GM19023 (cell line): Measurements from ENCODE around the gene C9orf85.

ENCODE experiments used
- ATAC-seq: cut with Tn5 transposase; IDR thresholded peaks from one replicate; pipeline ENCODE4 v1.9.1; 2021; ENCODE audit warnings: mild to moderate bottlenecking, moderate library complexity; ENCODE audit not compliant: unreplicated experiment

Gene C9orf85

DNA sequence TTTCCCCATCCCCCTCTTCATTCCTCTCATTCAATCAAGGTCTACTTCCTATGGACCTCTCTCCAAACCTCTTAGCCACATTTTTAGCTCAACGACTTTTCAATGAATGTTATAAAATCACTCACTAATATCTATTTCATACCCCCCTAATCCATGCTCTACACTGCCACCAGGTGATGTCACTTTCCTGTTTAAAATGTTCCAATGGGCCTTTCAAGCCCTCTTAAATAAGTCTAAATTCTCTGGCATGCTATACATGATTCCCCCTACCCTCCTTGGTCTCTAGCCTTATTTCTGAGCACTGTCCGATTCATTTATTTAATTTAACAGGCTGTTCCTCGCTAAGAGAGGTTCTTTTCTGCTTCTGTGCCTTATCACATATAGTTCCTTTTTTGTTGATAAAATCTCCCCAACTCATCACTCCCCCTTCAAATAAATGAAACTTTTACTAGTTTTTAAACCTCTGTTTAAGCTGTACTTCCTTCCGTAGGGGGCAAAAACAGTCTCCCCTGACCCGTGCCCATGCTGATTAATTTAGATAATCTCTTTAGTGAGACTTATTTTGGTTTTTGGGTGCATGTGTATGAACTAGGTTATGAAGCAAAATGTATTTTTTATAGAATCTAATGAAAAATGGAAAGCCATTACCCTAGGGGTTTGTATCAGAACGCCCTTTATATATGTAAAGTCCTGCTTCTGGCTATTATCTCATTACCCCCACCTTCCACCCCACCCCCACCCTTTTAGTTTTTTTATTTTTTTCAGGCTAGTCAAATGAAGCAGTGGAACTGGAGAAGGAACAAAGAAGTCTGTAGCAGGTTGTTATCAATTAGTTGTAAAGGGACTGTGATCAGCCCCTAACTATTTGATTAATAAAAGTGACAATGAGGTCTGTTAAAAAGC, 9.5 kb upstream of the C9orf85 start:
- no peak for ATAC-seq

DNA sequence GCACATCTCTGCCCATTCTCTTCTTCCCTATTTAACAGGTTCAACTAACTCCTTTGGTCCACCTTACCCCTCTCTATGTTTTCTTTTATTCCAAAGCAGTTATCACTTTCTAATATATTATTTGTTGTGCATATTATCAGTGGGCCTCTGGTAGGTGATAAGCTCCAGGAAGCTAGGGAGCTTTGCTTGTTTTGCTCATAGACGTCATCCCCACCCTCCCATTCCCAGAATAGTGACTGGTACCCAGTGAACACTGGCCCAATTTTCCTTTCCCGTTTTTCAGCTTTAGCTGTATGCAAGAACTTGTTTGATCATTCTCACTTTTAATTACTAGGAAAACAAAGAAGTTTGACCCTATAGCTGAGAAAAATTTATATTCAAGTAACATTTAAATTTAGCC, 7.4 kb upstream of the C9orf85 start:
- ATAC-seq: no peak

DNA sequence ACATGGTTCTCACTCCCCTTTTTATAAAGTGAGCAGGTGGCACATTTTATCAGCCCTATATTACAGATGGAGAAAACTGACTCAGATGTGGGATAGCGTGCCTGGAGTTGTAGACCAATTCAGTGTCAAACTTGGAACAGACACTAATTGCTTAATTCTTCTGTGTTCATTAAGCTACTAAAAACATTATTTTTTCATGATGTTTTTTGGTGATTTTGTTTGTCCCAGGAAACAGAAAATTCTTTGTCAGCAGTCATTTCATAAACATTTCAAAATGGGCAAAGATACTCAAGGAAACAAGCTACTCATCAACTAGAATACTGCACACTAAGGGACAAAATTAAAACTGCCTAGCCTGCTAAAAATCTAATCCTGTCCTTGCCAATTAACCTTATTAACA, 2.6 kb upstream of the C9orf85 start:
- no peak for ATAC-seq

DNA sequence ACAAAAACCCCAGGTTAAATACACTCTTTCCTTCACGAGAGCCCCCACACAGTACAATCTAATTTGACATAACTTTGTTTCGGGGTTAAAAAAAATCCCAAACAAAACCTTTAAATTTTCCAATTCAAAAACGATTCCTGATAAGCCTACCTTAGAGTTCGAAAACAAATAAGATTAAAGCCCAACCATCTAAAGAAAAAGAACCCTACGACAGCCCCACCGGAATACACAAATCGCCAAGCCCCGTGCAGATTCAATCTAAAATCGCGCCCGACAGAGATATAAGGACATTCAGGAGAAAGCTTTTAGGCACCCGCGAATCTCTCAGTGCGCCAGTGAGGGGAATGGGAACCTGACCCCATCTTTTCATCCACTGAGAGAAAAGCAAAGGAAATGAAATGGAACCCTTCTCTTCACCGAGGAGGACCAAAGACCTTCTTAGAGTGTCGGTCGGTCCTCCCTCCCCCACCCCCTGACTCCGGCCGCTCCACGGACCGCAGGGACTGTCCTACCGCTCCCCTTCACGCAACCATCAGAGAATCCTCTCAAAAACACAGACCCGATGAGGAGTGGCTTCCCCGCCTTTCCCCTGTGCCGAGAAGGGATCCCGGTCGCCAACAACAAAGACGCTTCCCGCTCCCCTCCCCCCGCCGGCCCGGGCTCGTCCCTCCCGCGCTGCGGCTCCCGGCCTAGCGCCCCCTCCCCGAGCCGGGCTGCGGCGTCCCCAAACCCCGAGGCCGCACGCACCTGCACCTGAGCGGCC, 1.4 kb upstream of the C9orf85 start:
- ATAC-seq: peak; percentile 12

DNA sequence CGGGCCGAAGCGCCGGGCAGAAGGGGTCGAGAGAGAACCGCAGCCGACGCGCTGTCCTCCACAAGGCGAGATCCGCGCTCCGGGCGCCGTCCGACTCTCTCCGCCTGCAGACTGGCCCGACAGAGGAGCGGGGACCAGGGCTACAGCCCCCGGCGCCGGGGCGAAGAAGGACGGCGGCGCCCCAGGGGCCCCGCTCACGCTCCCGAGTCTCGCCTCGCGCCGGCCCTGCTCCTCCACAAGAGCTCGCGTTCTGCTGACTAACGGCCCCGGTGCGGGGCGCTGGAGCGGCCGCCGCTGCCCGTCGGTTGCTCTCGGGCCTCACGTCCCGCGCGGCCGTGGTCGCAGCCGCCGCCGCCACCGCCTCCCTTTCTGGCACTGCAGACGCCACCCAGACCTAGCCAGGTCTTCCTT, 784 bp upstream of the C9orf85 start:
- ATAC-seq: peak; percentile 22

DNA sequence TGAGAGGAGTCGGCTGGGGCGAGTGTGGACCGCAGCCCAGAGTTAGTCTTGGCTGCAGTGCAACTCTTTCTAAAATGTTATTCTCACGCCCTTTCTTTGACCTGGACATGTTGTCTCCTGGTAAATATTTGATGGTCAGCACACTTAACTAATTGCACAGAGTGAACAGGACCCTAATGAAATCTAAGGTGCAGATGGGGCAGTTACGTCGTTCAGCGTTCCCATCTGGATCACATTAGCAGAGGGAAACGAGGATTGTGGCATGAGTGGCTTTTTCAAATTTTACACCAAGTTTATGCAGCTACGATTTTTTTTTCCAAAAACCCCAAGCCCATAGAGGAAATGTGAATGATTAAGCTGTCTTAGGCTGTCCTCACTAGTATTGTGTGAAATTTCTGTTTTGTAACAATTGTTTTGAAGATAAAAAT, 483 bp downstream of the C9orf85 start:
- no peak for ATAC-seq

DNA sequence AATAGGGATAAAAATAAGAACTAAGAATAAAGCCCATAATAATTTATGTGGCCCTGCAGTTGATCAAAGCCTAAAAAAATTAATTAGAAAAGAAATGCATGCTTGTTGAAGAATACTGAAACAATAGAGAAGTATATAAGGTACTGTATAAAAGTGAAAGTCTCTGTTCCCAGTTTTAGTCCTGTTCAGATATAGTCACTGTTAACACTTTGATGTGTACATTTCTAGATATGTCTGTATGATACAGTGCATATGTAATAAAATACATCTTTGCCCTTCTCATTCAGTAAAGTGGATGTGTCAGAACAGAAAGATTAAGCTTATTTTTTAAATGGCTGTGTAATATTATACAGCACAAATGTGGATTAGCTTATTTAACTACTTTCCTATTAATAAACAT, 4.1 kb downstream of the C9orf85 start:
- no peak for ATAC-seq

DNA sequence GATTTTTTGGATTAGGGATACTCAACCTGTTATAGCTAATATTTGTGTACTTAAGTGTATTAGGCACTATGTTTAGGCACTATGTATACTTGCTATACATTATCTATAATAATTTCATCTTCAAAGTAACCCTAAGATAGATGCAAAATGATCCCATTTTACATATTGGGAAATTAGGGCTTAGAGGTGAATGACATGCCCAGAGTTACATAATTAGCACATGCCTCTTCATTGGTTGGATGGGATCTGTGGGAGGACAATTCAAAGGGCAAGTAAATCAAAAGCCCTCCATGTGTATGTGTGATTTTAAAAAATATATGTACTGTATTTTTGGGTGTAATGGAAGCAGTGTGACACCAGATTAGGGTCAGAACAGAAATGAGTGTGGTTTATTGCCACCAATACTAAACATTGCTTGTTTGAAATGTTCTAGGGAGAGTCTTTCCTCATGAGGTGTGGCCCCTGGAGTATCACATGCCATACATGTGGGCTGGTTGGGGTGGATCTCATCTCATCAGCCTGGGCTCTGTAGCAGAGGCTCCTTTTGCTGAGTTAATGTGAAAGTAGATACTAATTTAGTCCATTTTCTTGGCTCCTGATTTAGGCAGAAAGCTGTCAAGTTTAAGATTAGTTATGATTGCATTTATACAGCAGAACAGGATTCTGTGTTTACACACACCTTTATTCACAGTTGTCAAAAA, 5.5 kb downstream of the C9orf85 start:
- ATAC-seq: peak; percentile 71

DNA sequence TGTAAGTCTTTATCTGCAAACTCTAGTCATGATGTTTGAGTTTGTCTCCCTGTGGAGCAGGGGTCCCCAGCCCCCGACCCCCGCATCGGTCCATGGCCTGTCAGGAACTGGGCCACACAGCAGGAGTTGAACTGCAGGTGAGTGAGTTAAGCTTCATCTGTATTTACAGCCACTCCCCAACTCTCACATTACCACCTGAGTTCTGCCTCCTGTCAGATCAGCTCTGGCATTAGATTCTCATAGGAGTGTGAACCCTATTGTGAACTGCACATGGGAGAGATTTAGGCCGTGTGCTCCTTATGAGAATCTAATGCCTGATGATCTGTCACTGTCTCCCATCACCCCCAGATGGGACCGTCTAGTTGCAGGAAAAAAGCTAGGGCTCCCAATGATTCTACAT, 7.0 kb downstream of the C9orf85 start:
- no peak for ATAC-seq

DNA sequence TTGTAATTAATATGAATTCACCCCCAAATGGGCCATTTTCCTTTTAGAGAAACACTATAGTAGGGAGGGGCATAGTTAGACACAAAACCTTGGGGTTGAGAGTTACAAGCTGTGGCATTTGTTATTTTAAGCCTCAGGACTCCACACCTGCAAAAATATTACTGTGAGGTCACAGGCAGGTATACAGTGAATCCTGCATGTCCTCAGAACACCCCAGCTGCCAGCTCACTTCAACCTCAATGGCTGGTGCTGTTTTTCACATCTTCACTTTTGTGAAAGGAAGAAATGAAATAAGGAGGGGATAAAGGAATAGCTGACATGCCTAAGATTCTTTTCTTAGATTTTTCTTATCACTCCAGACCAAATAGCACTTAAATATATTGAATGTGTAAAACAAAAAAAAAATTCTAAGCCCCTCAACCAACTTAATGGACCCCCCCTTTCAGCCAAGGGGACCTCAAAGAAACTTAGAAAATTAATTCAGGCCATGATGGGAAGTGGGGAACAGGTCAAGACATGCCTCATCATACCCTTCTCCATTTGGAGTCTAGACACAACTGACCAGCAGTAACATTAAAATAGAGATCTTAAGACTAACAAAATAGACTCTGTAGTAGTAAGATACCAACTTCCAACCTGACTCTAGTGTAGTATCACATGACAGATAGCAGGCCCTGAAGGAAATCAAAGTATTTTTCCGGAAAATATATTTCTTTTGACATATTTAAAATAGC, 9.2 kb downstream of the C9orf85 start:
- no peak for ATAC-seq

DNA sequence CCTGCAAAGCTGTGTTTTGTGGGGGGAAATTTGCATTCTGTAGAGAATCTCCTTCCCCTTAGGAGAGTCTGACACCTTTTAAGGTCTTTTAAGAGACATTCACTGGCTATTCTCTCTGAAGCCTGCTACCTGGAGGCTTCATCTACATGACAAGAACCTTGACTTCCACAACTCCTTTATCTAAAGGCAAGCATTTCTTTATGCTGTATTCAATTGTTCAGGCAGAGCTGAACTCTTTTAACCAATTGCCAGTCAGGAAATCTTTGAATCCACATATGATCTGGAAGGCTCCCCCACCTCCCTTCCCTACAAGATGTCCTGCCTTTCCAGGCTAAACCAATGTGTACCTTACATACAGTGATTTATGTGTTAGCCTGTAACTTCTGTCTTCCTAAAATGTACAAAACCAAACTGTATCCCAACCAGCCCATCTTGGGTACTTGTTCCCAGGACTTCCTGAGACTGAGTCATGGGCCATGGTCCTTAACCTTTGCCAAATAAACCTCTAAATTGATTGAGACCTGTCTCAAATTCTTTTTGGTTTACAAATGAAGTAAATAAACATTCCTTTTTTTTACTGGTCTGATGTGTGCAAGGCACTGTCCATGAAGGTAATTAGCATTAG, 9.9 kb downstream of the C9orf85 start:
- ATAC-seq: no peak

DNA sequence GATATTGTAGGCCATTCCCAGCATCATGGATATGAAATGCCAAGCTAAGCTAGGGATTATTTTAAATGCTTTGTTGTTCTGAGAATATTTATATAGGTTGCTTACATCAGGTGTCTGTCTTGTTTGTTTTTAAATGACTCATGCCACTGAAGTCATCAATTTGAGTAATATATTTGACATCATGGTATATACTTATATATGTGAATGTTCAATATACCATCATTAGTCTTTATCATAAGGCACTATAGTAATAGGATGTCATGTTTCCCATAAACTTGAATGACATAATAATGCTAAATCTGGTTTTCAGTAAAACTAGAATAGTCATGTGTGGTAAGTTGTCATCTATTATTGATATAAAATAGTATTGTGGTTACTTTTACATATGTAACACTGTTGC, 13.1 kb downstream of the C9orf85 start:
- ATAC-seq: no peak

DNA sequence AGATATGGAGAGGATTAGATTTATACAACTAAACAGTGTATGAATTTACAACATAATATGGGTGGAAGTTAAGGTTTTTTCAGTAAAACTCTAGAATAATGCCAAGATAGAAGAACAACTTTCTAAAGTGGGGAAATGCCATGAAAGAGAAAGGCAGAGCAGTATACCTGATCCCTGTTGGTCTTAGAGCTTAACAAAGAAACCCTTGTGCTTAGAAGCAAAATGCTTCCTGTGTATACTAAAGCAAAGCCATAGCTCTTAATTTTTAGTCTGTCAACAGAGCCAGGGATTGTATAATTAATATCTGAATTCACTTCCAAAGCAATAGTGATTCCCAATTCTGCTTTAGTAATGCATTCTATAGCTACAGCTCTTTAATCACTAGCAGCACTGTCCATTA, 14.4 kb downstream of the C9orf85 start:
- ATAC-seq: no peak

DNA sequence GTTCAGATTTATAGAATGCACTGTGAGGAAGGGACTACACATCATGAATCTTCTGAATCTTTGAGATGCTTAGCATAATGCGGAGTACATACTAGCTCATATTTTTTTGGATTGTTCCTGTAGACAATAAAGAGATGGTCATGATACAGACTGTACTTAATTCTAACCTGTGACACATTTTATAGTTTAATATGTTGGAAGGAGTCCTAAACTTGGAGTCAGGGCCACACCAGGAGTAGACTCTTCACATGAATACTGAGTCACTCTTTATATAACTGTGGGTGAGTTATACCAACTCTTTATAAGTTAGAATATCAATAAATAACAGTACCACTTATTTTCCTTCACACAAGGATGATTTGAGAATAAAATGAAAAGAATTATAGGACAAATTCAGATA, 16.9 kb downstream of the C9orf85 start:
- ATAC-seq: no peak

DNA sequence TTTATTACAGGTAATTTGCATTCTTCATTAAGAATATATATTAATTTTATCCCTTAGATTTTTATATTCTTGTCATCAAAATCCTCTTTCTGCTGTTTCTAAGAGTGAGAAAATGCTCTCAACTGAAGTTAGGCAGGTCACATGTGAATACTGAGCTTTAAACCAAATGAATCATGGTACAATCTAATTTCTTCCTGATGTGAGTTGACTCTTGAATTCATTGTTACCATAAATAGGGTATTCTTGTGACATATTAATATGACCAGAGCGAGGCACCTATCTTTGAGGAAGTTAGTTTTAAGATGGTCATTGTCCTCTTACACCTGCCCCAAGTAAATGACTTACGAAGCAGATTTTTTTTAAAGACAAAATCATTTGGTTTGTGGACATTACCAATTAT, 17.4 kb downstream of the C9orf85 start:
- no peak for ATAC-seq

DNA sequence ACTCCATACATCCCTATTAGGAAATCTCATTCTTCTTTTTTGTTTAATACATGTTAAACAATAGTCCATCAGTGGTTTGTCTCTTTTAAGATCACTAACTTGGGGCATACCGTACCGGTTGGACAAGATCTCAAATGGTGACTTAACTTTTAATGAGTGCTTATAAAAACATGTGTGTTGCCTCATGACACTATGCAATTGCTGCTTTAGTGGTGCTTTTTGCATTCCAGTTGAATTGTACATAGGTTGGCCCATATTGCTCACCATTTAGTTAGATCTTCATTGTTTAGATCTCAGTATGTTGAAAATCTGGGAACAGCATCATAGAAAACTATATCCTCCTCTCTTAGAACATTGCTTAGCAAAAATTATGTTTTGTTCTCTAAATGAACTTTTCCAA, 17.8 kb downstream of the C9orf85 start:
- ATAC-seq: no peak

DNA sequence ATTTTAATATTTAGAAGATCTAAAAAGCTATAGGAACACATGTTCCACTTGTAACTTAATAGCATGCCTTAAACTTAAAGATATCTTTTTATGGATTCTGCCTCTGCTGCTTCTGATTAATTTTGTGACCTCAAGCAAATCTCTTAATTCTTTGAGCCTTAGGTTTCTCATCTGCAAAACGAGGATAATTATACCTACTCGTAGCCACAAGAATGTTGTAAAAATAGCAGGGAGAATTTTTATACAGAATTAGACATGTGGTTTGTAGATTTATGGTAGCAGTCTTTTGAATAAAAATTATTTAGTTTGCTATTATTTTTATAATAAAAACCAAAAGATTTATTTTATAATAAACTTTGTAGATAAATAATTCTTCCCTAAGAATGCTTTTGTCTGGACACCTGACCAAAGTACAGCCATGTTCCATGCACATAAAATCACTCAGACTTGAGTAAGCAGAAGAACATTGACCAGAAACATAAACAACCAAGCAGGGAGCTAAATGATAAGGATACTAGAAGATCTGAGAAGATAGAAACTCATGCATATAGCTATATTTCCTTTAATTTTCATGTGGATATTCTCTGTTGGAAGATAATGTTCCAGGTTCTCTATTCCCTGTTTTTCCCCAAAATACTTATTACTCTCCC, 18.5 kb downstream of the C9orf85 start:
- no peak for ATAC-seq

DNA sequence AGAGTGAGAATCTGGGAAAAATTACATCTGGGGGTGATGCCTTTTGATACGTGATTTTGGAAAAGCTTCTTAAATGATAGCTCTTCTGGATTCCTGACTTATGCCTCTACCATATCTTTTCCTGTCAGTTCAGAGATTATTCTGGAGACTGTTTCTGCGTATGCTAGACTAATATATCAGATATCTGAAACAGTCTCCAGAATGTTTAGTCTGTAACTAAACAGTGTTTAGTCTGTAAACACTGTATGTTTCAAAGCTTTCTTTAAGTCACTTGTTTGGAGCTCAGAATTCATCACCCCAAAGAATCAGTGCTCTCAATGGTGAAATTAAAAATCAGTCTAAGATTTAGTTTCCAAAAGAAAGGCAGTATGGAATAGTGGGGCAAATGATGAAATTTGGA, 19.7 kb downstream of the C9orf85 start:
- no peak for ATAC-seq

DNA sequence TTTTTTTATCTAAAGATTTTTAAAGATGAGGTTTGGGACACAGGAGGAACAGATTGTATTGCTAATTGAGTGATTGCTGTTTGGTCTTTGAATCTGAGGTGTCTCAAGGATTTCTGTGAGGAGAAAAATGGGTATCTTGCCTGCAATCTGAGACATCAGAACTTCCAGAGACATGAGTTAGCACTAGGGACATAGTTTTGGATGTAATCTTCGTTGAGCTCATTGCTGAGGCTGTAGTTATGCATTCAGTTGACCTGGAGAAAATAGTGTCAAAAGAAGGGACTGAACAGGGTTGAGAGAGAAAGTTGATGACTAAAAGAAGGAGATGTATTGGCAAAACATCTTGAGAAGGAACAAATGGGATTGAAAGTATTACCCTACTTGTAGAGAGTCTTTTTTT, 24.6 kb downstream of the C9orf85 start:
- ATAC-seq: no peak

DNA sequence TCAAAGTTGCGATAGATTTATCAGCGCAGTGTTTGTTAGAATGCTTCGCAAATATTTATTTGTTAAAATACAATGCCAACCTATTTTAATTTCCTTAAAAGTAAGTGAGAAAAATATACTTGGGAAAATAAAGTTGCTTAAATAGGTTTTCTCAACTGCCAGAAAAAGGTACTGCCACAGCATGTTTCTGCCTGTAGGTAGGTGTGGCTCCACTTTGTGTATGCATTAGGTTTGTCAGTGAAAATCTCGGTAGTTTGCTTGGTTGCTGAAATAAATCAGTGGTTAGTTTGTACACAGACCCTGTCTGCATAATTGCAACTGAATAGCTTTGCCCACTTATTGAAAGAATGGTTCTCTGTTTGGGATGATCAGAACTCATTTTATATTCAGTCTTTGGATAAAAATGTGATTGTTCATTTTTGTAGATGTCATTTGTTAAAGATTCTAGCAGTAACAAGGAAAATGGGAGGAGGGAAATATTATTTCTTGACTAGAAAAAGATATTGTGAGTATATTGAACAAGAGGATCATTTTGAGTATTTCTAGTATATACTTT, 25.7 kb downstream of the C9orf85 start:
- no peak for ATAC-seq
